ENCODE results near the gene KIF26A.
"Not testable (repeated sequence)": the region's sequence is repeated elsewhere in the genome, so short reads cannot be mapped to it uniquely, and the experiment has no call there.

KIF26A gene

DNA sequence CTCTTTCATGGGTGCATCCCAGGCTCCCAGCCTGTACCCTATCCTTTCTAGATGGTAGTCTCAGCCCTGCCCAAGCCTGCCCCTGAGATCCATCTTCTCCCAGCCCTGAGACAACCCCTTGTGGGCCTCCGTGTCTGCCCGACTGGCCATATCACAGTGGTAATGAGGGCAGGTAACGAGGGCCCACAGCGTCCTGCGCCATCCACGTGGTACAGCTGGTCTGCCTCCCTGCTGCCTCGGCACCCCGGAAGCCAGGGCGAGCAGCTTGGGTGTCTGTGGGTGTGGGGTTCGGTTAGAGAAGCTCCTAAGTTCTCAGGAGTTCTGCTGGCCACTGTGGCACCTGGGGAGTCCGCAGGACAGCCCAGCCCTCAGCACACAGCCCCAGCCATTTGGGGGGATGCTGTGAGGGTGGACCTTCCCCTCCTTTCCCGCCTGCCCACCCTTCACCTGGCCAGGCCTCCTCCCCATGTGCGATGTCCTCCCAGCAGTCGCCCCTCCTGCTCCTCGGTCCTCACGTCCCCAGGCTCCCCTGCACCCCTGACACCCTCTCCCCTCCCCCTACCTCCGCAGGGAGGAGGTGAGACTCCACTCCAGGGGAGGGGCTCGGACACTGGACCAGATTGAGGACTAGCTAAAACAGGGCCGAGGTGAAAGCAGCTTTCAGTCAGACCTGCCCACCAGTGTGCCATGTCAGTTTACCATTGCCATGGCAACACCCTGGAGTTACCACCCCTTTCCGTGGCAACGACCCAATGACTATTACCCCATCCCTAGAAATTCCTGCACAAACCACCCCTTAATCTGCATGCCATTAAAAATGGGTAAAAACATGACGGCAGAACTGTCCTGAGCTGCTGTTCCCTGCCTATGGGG, 69.0 kb downstream of the KIF26A start:
- no peak for TF ChIP-seq POLR2A (IDR thresholded peaks at IDR 0.05; ENCODE audit: low read depth, low read length)
- no peak for FAIRE-seq

DNA sequence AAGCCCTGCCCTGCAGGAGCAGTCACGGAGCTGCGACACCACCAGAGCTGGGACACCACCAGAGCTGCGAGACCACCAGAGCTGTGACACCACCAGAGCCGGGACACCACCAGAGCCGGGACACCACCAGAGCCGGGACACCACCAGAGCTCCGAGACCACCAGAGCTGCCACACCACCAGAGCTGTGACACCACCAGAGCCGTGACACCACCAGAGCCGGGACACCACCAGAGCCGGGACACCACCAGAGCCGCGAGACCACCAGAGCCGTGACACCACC, 69.6 kb downstream of the KIF26A start:
- DNase-seq (ENCODE audit: insufficient read length, low spot score); FAIRE-seq: not testable (repeated sequence)

More for the DNA sequence above, 69.0 kb downstream of the KIF26A start:
- DNase-seq (ENCODE audit: insufficient read length, low spot score) = no peak

DNA sequence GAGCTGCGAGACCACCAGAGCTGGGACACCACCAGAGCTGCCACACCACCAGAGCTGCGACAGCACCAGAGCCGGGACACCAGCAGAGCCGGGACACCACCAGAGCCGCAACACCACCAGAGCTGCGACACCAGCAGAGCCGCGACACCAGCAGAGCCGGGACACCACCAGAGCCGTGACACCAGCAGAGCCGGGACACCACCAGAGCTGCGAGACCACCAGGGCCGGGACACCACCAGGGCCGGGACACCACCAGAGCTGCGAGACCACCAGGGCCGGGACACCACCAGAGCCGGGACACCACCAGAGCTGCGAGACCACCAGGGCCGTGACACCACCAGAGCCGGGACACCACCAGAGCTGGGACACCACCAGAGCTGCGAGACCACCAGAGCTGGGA, 69.9 kb downstream of the KIF26A start:
- not testable (repeated sequence) for DNase-seq (ENCODE audit: insufficient read length, low spot score); FAIRE-seq

DNA sequence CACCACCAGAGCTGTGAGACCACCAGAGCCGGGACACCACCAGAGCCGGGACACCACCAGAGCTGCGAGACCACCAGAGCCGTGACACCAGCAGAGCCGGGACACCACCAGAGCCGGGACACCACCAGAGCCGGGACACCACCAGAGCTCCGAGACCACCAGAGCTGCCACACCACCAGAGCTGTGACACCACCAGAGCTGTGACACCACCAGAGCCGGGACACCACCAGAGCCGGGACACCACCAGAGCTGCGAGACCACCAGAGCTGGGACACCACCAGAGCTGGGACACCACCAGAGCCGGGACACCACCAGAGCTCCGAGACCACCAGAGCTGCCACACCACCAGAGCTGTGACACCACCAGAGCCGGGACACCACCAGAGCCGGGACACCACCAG, 70.7 kb downstream of the KIF26A start:
- FAIRE-seq; DNase-seq (ENCODE audit: insufficient read length, low spot score): not testable (repeated sequence)

DNA sequence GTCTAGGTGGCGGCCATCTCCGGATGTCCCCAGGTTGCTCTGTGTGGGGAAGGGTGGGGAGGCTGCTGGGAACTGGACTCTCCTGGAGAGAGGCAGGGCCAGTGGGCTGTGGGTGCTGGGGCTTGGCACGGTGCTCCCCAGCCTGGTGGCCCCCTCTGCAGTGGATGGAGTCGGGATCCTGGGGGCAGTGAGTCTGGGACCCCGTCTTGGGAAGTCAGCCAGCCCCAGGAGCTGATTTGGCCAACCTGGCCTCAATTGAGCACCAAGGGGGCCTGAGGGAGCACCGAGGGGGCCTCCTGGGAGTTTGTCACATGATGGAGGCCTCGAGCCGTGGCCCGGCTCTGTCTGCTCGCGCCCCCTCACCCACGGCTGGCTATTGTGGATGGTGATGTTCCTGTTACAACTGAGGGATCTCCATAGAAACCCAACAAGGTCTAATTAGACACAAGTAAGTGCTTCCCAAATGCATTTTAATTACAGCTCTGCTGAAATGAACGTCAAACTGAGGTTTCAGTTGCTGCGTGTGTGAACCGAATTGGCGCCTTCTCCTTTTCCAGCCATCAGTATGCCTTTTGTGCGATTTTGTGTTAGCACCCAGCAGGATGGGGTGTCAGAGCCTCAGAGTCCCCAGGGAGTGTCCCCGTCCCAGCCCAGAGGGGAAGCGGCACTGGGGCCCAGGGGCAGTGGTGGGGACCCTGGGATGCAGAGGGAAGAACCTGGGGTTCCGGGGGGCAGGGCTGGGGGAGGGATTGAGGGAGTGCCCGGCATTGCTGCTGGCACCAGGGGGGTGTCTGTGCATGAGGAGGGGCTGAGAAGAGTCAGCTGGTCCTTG, 71.8 kb downstream of the KIF26A start:
- DNase-seq (ENCODE audit: insufficient read length, low spot score) (no peak), FAIRE-seq (no peak)
- no peak for TF ChIP-seq POLR2A (IDR thresholded peaks at IDR 0.05; ENCODE audit: low read depth, low read length)

DNA sequence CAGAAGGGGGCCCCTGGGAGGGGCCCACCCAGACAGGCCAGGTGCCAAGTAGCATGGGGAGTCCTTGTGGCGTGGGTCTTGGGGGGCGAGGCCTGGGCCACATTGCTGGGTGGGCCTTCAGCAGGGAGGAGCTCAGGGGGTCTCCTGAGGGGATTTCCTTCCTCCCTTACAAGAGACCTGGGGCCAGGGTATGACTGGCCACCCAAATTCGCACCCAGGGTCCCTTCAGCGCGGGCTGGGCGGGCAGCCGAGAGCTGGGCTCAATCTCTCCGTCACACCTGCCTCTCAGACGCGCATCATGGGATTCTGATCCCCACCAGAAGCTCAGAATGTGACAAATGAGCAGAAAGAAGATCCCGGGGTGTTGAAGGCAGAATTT, 72.4 kb downstream of the KIF26A start:
- FAIRE-seq (no peak), DNase-seq (ENCODE audit: insufficient read length, low spot score) (no peak)
- no peak for TF ChIP-seq POLR2A (IDR thresholded peaks at IDR 0.05; ENCODE audit: low read depth, low read length)

DNA sequence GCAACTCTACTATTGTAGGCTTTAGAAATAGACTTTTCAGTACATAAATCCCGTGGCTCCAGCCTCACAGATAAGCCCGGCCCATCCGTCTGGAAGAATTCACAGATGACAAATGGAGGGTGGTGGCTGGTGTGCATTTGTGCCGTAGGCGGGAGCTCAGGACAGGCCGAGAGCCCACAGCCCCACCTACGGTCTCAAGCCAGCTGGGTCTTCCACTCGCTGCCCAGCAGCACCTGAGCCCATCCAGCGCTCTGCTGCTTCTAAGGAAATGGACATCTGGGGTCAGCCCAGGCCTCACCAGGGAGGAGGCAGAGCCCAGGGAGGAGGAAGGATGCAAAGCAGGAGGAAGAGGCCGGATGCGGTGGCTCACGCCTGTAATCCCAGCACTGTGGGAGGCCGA, 72.8 kb downstream of the KIF26A start:
- TF ChIP-seq POLR2A (IDR thresholded peaks at IDR 0.05; ENCODE audit: low read depth, low read length) = no peak
- DNase-seq (ENCODE audit: insufficient read length, low spot score) = no peak
- no peak for FAIRE-seq

DNA sequence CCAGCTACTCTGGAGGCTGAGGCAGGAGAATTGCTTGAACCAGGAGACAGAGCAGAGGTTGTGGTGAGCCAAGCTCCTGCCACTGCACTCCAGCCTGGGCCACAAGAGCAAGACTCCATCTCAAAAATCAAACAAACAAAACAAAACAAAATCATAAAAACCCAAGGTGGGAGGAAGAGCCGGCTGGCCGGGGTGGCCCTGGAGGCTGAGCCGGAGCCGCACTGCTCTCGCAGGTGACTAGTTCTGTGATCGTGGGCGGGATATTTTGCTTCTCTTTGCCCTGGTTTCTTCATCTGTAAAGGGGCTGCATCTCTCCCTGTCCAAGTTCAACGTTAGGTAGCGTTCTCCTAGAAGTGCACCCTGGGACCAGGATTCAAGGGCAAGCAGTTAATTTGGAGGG, 73.4 kb downstream of the KIF26A start:
- FAIRE-seq (no peak), DNase-seq (ENCODE audit: insufficient read length, low spot score) (no peak)
- no peak for TF ChIP-seq POLR2A (IDR thresholded peaks at IDR 0.05; ENCODE audit: low read depth, low read length)

DNA sequence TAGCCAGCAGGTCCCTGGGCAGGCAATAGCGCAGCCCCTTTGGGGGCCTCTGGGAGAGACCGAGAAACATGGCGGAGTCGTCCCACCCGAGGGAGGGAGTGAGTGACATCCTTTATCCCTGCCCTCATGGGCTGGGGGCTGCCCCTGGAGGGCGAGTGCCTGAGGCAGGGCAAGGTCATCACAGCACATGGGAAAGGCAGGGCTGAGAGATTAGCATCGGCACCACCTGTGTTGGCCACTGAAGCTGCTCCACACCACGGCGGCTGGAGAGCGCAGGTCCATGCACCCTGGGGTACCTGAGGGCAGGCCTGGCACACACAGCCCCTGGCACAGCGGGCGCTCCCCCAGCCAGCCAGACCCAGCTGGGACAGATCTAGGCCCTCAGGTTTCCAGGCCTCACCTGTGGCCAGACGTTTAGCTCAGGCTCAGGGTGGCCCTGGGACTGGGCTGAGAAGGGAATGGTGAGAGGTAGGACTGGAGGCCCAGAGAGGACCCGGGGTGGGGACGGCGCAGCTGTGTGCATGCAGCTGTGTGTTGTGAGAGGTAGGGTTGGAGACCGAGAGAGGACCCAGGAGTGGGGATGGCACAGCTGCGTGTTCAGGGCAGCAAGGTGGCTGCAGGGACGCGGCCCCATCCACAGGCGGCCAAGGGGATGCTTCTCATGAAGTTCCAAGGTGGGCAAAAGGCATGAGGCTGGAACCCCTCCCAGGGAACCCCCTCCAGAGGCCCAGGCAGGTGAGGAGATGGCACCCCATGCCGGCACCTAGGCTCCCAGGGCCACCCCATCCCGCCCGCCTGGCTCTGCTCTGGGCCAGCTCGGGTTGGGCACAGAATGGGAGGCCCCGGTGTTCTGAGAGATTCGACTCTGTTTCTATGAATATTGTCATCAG, 74.1 kb downstream of the KIF26A start:
- FAIRE-seq (no peak), DNase-seq (ENCODE audit: insufficient read length, low spot score) (no peak)
- TF ChIP-seq POLR2A (IDR thresholded peaks at IDR 0.05; ENCODE audit: low read depth, low read length) = no peak

DNA sequence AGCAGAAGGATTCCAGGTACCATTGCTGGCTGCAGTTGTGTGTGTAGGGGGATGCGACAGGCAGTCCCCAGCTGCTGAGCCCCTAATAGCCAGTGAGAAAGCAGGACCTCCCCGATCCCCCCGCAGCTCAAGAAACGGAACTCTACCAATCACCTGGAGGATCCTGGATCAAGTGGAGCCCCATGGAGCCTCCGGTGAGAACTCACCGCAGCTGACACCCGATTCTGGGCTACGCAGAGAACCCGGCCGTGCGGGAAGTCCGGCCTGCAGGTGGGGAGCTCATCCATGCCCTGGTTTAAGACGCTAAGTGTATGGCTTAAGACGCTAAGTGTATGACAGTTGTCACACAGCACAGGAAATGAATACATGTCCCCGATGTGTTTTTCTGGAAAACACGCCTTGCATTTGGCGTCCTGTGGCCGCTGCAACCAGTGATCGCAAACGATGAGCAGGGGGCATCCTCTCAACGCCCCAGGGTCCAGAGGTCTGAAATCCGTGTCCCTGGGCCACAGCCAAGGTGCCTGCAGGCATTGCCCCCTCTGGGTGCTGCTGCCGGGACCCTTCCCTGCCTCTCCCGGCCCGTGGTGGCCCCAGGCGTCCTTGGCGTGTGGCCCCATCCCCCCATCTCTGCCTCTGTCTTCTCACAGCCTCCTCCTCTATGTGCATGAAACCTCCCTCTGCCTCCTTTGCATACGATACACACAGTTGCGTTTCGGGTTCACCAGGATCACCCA, 75.1 kb downstream of the KIF26A start:
- no peak for DNase-seq (ENCODE audit: insufficient read length, low spot score)
- FAIRE-seq = no peak
- TF ChIP-seq POLR2A (IDR thresholded peaks at IDR 0.05; ENCODE audit: low read depth, low read length) = no peak

DNA sequence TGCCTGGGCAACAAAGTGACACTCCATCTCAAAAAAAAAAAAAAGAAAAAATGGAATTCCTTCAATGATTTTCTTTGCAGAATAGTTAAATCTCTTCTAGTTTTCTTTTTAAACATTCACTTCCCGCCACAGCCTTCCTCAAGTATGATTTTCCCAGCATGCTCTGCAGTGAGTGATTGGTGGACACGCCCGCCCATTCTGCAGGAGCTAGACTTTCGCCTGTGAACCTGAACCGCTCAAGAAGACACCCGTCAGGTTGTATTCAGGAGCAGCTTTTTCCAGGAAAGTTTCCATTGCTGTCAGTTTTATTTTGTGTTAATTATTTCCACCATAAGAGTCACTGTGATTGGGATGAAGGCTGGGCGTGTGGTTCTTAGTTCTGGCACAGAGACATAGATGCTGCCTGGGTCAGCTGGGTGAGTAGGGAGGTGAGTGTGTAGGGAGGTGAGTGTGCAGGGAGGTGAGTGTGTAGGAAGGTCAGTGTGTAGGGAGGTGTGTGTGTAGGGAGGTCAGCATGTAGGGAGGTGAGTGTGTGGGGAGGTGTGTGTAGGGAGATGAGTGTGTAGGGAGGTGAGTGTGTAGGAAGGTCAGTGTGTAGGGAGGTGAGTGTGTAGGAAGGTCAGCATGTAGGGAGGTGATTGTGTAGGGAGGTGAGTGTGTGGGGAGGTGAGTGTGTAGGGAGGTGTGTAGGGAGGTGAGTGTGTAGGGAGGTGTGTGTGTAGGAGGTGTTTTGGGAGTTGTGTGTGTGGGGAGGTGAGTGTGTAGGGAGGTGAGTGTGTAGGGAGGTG, 76.2 kb downstream of the KIF26A start:
- FAIRE-seq (no peak), DNase-seq (ENCODE audit: insufficient read length, low spot score) (no peak)
- no peak for TF ChIP-seq POLR2A (IDR thresholded peaks at IDR 0.05; ENCODE audit: low read depth, low read length)

DNA sequence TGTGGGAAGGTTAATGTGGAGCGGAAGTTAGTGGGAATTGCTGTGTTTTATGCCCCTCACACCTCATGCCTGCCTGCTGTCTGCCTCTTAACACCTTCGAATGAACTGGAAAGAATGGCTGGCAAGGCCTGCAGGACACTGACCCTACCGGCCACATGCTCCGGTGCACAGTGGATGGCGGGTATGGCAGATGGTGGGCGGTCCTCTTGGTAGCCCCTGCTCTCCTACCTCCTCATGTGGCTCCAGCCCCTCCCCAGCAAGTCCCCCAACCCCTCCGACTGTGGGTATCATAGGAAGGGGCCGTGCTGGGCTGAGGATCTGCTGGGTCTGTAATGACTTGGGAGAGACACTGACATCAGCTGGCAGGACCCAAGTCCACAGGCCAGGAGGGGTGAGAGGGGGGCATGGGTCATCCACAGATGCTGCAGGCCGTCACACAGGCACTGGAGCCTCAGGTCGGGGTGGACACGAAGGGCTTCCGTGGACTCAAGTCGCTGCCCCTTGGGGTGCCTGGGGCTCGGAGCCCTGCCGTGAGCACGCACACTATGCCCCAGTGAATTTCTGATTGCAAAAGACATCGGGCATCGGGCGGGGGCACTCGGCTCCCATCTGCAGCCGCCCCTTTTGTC, 77.4 kb downstream of the KIF26A start:
- no peak for FAIRE-seq
- DNase-seq (ENCODE audit: insufficient read length, low spot score) = no peak
- TF ChIP-seq POLR2A (IDR thresholded peaks at IDR 0.05; ENCODE audit: low read depth, low read length) = no peak

Measured in H54 (cell line).